Measurements from ENCODE around the gene PAM.

Gene PAM

GRCh38 chr5:102754767-102755431 is at the start of gene PAM:
PAM (plus strand) TSS chr5:102755305; CDS start chr5:102866196, 110,891 bp downstream.
- peak within 1 kb of the TSS; percentile 93 for H3K4me3 ChIP-seq
- TF ChIP-seq, protein P1, sequence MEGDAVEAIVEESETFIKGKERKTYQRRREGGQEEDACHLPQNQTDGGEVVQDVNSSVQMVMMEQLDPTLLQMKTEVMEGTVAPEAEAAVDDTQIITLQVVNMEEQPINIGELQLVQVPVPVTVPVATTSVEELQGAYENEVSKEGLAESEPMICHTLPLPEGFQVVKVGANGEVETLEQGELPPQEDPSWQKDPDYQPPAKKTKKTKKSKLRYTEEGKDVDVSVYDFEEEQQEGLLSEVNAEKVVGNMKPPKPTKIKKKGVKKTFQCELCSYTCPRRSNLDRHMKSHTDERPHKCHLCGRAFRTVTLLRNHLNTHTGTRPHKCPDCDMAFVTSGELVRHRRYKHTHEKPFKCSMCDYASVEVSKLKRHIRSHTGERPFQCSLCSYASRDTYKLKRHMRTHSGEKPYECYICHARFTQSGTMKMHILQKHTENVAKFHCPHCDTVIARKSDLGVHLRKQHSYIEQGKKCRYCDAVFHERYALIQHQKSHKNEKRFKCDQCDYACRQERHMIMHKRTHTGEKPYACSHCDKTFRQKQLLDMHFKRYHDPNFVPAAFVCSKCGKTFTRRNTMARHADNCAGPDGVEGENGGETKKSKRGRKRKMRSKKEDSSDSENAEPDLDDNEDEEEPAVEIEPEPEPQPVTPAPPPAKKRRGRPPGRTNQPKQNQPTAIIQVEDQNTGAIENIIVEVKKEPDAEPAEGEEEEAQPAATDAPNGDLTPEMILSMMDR (IDR thresholded peaks at IDR 0.05), result no peak
- peak within 1 kb of the TSS; percentile 89 to 95 for H3K27ac ChIP-seq
- peak; percentile 81 for DNase-seq (ENCODE audit: low spot score)

DNA sequence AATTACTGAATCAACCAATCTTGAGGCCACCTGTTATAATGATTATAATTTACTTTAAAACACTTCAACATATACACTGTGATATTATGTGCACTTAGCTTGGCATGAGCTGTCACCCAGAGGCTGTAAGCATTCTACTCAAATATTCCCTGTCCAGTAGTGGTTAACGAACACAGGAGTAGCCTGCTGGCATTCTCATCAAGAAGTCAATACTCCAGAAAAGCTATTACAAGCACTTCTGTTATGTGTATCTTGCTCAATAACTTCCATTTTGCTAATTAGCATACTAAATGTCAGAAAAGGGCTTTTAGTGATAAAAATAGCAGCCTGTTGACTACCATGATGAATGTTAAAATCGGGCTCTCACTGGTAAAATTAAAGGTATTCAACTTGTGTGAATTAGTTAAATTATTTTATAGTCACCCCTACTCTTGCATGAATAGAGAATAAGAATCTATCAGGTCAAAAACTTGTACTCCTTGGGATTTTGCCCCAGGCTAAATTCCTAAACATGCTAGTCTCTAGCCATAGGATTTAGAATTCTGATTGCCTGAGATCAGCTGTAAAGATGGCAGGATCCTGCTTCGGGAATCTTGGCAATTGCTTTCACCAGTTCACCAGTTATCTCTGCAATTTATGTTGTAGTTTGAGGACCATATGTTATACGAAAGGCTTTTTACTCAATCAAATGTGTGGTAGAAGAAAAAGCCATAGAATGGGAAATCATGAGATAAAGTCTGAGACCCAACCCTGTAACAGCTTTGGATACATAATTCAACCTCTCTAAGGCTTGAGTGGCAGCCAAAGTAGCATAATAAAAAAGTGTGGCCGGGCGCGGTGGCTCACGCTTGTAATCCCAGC is 43.4 kb upstream of the PAM start:
- TF ChIP-seq, protein P1 (IDR thresholded peaks at IDR 0.05), result no peak
- DNase-seq (ENCODE audit: low spot score), result no peak
- Histone ChIP-seq H3K27ac (no peak overlapping the region), H3K4me3 (no peak overlapping the region)

- no peak for DNase-seq (ENCODE audit: low spot score)
- no peak overlapping the region for H3K27ac ChIP-seq
- TF ChIP-seq, protein P1 (IDR thresholded peaks at IDR 0.05), result no peak
- no peak overlapping the region for H3K4me3 ChIP-seq
Measured at GRCh38 chr5:102713278-102713677, 41.8 kb upstream of the PAM start.

DNA sequence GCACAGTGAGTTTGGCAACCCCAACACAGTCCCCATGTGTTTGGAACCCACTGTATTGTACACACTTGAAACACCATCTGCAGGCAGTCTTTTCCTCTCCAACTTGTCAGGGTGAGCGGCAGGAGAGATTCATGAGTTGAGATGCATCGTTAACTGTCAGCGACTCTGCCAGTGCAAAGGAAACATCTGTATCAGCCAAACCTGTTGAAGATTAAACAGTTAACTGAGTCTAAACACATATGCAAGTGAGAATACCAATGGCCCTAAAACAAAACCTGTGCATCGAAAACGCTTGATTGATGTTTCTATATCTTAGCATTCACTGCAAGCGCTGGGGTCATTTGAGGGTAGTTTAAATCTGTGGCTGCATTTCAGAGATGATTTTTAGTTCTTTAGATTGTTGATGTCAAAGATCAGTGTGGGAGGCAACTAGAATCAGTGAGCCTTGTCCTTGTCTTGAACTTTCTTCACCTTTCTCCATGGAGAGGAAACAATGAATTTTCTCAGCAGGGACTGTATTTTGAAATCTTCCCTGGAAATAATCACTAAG is 41.3 kb upstream of the PAM start:
- H3K4me3 ChIP-seq, result no peak overlapping the region
- H3K27ac ChIP-seq, result no peak overlapping the region
- TF ChIP-seq, protein P1 (IDR thresholded peaks at IDR 0.05), result no peak
- DNase-seq (ENCODE audit: low spot score), result no peak

DNA sequence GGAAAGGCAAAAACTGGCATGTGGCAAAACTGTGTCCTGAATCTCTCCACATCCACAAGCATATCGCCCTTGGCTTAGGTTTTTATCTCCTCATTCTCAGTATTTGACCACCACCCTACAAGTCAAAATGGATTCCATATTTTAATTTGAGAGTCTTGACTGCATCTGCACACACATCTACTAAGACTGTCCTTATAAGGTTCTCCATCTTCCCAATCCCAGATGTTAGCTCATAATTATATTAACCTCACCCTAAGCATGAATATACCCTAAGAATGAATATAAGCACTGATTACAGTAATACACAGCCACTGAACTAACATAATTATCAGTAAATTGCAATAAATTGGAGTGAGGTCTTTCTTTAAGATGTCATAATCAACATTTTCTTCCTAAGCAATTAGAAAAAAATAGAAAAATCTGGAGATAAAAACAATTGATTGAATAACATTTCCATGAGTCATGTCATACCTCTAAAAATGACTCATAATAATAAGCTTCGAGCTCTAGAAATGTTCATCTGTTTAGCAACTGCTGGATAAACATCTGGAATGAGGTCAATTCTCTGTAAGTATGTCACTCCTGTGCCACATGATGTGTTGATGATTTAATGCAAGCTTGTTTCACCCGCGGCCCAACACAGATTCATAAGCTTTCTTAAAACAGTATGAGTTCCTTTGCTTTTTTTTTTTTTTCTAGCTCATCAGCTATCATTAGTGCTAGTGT is 39.9 kb upstream of the PAM start:
- H3K4me3 ChIP-seq, result no peak overlapping the region
- TF ChIP-seq, protein P1 (IDR thresholded peaks at IDR 0.05), result no peak
- no peak for DNase-seq (ENCODE audit: low spot score)
- no peak overlapping the region for H3K27ac ChIP-seq

GRCh38 chr5:102716017-102716416 is 39.1 kb upstream of the PAM start:
- TF ChIP-seq, protein P1 (IDR thresholded peaks at IDR 0.05), result no peak
- DNase-seq (ENCODE audit: low spot score), result no peak
- Histone ChIP-seq H3K27ac (no peak overlapping the region), H3K4me3 (no peak overlapping the region)
